Measurements from ENCODE around the gene PGAP2. TPM values are rescaled to one million over a fixed set of nuclear protein-coding genes. Genes with fewer than 3 reads are reported as not detected.
"Not testable (repeated sequence)": the region's sequence is repeated elsewhere in the genome, so short reads cannot be mapped to it uniquely, and the experiment has no call there.

The PGAP2 gene
- polyA plus RNA-seq (ENCODE audit: insufficient read depth in 1 of 5, insufficient read length in 5 of 5, low replicate concordance in 1 of 5), result 10 to 100 TPM; 42.7 to 55.4 (median 50.2) TPM
- long read RNA-seq, donor 1, partial matches to known transcripts, result 0 of 15 reads
- long read RNA-seq, donor 1, other reads (novel, unspliced or antisense), result 0 of 15 reads
- long read RNA-seq, donor 2, partial matches to known transcripts, result 0 of 10 reads
- long read RNA-seq, donor 2, other reads (novel, unspliced or antisense), result 0 of 10 reads
- long read RNA-seq, donor 3, partial matches to known transcripts, result 0 of 8 reads
- long read RNA-seq, donor 3, other reads (novel, unspliced or antisense), result 0 of 8 reads
- long read RNA-seq, donor 4, partial matches to known transcripts, result 5 of 11 reads
- long read RNA-seq, donor 4, other reads (novel, unspliced or antisense), result 0 of 11 reads
- long read RNA-seq, donor 5, partial matches to known transcripts, result 0 of 11 reads
- long read RNA-seq, donor 5, other reads (novel, unspliced or antisense), result 0 of 11 reads
- long read RNA-seq, donor 6, partial matches to known transcripts, result 7 of 18 reads
- long read RNA-seq, donor 6, other reads (novel, unspliced or antisense), result 0 of 18 reads
- long read RNA-seq, donor 7, partial matches to known transcripts, result 0 of 8 reads
- long read RNA-seq, donor 7, other reads (novel, unspliced or antisense), result 0 of 8 reads
- long read RNA-seq, donor 8, partial matches to known transcripts, result 0 of 5 reads
- long read RNA-seq, donor 8, other reads (novel, unspliced or antisense), result 0 of 5 reads

- peak; percentile 54 to 55 for DNase-seq
Observed at GRCh38 chr11:3807909-3808860, at the start of gene PGAP2. Gene PGAP2 (plus strand): TSS chr11:3808560. CDS start chr11:3811260, 2,700 bp downstream.

- DNase-seq, result no peak
Observed at GRCh38 chr11:3764266-3764665, 44.1 kb upstream of the PGAP2 start.

DNA sequence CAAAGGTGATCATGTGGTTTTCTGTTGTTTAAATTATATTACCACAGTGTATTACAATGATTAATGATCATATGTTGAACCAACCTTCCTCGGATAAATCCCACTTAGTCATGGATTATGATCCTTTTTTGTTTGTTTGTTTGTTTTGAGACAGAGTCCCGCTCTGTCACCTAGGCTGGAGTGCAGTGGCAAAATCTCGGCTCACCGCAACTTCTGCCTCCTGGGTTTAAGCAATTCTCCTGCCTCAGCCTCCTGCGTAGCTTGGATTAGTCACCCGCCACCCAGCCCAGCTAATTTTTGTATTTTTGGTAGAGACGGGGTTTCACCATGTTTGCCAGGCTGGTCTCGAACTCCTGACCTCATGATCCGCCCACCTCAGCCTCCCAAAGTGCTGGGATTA lies 41.5 kb upstream of the PGAP2 start:
- DNase-seq, result not testable (repeated sequence)

DNA sequence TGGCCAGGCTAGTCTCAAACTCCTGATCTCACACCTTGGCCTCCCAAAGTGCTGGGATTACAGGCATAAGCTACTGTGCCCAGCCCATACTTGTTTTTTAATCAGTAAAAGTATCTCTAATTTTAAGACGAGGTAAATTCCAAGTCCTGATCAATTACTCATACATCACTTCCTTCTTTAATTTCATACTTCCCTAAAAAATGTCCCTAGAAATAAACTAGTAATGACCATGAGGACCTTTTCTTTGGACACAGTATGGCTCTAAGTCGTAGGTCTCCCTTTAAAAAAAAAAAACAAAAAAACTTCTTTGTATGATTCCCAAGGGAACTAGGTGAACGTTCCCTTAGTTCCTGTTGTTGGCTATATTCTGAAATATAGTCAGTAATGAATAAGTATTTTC lies 40.8 kb upstream of the PGAP2 start:
- DNase-seq, result no peak

- no peak for DNase-seq
Observed at GRCh38 chr11:3773180-3773579, 35.2 kb upstream of the PGAP2 start.

DNA sequence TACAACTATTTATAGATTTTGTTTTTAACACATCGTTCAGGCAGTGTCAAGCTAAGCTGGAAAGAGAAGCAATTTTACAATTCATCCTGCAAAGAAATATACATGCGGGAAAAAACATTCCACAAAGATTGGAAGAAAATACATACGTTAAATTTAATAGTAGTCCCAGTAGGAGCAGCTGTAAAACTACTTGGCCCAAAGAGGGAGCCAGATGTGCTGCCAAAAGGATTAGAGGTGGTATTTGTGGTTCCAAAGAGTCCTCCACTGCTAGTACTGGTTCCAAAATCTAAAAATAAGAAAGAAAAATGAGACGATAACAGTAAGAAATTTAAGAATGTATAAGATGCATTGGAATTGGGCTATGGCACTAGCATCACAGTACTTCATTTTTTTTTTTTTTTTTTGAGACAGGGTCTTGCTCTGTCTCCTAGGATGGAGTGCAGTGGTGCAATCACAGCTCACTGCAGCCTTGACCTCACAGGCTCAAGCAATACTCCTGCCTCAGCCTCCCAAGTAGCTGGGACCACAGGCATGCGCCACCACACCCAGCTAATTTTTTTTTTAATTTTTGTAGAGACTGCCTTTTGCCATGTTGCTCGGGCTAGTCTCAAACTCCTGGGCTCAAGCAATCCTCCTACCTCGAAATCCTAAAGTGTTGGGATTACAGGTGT lies 32.5 kb upstream of the PGAP2 start:
- no peak for DNase-seq

DNA sequence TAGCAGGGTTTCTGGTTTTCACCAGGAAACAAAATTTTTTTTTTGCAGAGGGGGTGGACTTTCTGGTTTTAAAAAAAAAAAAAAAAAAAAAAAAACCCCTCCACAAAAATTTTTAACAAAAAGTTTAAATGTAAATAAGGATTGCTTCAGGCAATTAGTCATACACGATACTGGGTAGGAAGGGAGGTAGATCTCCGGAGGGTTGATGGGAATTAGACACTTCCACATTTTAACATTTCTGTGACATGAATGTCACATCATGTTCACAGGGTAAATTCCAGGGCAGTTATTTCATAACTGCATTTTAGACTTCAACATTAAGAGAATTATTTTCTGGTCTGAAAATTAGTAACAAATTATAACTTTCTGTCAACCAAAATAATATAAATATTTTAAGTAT lies 26.9 kb upstream of the PGAP2 start:
- DNase-seq, result no peak

DNA sequence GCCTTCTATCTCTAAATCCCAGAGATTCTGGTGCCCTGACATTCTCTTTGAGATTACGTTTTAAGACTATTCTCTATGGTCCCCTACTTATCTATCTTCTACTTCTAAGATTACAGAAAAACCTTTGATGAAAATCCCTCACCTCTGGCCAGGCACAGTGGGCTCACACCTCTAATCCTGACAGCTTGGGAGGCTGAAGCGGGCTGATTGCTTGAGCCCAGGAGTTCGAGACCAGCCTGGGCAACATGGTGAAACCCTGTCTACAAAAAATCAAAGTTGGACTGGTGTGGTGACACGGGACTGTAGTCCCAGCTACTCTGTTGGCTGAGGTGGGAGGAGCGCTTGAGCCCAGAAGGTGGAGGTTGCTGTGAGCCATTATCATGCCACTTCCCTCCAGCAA lies 25.4 kb upstream of the PGAP2 start:
- no peak for DNase-seq

DNA sequence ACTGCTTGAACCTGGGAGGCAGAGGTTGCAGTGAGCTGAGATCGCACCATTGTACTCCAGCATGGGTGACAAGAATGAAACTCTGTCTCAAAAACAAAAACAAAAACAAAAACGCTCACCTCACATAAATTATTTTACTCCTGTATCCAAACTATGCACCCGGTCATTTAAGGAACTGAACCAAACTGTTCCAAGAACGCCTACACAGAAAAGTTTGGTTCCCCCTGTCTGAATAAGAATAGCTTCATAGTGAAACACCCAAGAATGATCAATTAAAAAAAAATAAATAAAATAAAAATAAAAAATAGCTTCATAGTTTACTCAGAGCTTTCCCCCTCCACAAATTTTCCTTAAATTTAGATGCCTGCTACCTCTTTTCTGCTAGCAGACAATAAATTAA lies 24.7 kb upstream of the PGAP2 start:
- DNase-seq, result no peak

DNA sequence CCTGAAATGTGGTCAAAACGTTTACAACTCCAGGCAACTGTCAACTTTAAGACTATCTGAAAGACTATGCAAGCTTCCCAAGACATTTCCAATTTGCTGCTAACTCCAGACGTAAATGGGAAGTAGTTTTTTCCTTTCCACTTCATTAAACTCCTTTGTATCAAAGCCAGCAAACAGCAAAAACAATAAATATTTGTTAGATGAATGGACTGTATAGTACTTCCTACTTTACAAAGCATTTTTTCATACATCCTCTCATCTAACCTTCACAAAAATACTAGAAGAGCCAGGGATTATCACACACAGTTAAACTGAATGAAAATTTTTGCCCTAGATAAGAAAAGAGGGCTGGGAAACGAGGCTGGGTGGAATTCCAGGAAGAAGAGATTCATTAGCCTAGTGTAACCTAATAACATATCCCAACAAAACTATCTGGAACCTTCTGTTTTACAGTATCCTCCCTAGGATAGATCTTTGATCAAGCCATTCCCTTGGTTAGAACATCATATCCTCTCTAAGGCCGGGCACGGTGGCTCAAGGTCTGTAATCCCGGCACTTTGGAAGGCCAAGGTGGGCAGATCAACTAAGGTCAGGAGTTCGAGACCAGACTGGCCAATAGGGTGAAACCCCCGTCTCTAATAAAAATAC lies 21.5 kb upstream of the PGAP2 start:
- peak; percentile 48 to 72 for DNase-seq

GRCh38 chr11:3794387-3794786 lies 14.0 kb upstream of the PGAP2 start:
- not testable (repeated sequence) for DNase-seq

DNA sequence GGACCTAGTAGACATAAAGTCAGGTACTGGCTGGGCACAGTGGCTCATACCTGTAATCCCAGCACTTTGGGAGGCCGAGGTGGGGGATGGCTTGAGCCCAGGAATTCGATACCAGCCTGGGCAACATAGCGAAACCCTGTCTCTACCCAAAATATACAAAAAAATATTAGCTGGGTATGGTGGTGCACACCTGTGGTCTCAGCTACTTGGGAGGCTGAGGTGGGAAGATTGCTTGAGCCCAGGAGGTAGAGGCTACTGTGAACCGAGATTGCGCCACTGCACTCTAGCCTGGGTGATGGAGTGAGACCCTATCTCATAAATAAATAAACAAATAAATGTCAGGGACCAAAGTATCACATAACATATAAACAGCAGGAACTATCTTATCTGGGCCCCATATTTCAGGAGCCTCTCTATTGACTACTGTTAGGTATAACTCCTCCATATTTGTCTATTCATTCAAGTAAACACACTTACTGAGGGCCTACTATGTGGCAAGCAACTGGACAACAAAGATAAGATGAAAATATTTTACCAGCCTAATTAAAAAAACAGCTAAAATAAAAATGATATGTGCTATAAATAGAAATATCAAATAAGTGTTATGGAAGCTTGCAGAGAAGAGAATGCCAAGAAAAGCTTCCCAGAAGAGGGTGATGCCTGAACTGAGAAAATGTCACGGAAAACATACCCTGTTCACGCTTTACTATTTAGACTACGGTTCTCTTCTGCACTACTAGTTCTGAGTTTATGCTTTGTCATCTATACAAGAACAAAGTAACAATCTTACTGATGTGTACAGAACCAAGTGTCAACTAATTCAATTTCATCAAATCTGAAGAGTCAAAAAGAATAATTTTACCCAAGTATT lies 13.0 kb upstream of the PGAP2 start:
- no peak for DNase-seq

DNA sequence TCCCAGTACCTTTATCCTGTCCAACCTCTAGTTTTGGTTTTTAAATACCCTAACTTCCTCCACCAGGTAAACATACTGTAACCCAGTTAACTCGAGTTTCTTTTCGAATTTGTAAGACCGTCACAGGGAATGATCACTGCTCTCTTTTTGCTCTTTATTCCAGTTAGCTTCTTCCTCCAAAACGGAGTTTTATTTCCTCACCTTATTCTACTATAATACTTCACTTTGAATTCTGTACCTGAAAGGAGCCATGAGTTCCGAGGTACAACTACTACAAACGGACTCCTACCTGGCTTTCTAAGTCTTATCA lies 12.4 kb upstream of the PGAP2 start:
- no peak for DNase-seq

DNA sequence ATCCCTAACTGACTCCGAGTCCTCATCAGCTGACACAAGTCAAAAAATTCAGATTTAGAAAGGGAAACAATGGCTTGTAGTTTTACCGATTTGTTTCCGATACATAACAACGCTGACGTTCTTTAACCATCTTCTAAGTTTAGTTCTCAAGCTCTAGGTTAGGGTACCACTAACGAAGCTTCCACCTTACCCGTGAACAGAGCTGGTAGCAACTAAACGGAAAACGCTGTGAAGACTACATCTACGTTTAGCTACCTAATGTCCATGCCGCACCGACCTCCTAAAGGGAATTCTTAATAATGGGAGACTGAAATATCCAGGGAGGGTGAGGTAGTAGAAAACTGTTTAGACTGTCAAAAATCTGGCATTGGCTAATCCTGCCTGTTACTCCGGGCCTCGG lies 12.0 kb upstream of the PGAP2 start:
- no peak for DNase-seq

DNA sequence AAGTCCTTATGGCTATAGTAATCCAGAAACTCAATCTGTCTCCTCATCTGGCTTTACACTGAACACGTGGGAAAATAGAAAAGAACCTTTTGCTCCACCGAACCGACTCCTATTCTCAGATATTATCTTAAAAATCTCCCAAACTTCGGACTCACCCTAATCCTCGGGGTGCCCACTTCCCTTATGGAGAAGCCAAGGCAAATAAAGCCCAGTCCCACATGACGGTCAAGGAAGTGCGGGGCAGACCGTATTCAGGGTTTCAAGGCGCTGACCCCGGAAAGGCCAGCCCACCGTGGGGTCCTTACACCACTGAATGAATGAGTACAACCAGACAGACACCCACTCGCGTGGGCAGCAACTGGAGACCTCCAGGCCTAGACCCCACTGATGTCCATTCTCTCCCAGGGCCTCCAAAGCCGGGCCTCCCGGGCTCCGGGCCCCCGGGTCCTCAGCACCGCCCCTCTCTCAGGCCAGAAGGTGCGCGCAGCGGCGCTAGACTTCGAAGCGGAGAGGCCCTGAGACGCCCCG lies 11.5 kb upstream of the PGAP2 start:
- peak in 1 of 2 donors; percentile 11 for DNase-seq

- DNase-seq, result peak; percentile 100
Observed at GRCh38 chr11:3797329-3798090, 10.8 kb upstream of the PGAP2 start, which contains the start of gene NUP98. Gene NUP98 (minus strand): TSS chr11:3797554. CDS start chr11:3782117, 15,437 bp downstream.

- no peak for DNase-seq
Observed at GRCh38 chr11:3799143-3799542, 9.2 kb upstream of the PGAP2 start.

GRCh38 chr11:3799873-3800272 lies 8.5 kb upstream of the PGAP2 start:
- no peak for DNase-seq

Data from right lung (tissue), 10 donors.